ENCODE results near the gene TCF7. TPM values are rescaled to one million over a fixed set of nuclear protein-coding genes. Genes with fewer than 3 reads are reported as not detected.
A peak's percentile ranks its signal among the peaks of the same experiment; 100 is the strongest.

Gene TCF7
- total RNA-seq, 6 experiments from 2014 or later = 0.99 to 3.9 (median 3.2) TPM

- no peak for DNase-seq
- no peak for TF ChIP-seq CTCF (IDR thresholded peaks at IDR 0.05)
- Mint-ChIP-seq H3K36me3 (ENCODE audit: low read depth) (no peaks in the 10 kb centered on the region), H3K27ac (no peak overlapping the region), H3K9me3 (no peaks in the 10 kb centered on the region), H3K4me3 (peak overlapping the region; percentile 30; the same call in 1 of the 2 replicates), H3K27me3 (ENCODE audit: insufficient read depth) (peaks cover 15% of the 10 kb centered on the region), H3K4me1 (ENCODE audit: low read depth) (peaks cover 8% of the 10 kb centered on the region)
Measured at GRCh38 chr5:134115806-134116175, 1.3 kb downstream of the TCF7 start.

- peaks cover 15% of the 10 kb centered on the region for H3K27me3 Mint-ChIP-seq (ENCODE audit: insufficient read depth)
- no peak overlapping the region for H3K4me3 Mint-ChIP-seq
Measured at GRCh38 chr5:134116286-134116685, 1.8 kb downstream of the TCF7 start.

GRCh38 chr5:134116789-134117761, 2.6 kb downstream of the TCF7 start:
- no peak overlapping the region for H3K4me3 Mint-ChIP-seq
- peaks cover 5% of the 10 kb centered on the region for H3K4me1 Mint-ChIP-seq (ENCODE audit: low read depth)
- H3K36me3 Mint-ChIP-seq (ENCODE audit: low read depth) = no peaks in the 10 kb centered on the region
- H3K27me3 Mint-ChIP-seq (ENCODE audit: insufficient read depth) = peaks cover 20% of the 10 kb centered on the region
- no peak overlapping the region for H3K27ac Mint-ChIP-seq
- TF ChIP-seq CTCF (IDR thresholded peaks at IDR 0.05) = no peak
- H3K9me3 Mint-ChIP-seq = no peaks in the 10 kb centered on the region
- no peak for DNase-seq

More at GRCh38 chr5:134116286-134116685, 1.8 kb downstream of the TCF7 start:
- no peak for DNase-seq
- no peak for TF ChIP-seq CTCF (IDR thresholded peaks at IDR 0.05)
- H3K27ac Mint-ChIP-seq = no peak overlapping the region
- H3K36me3 Mint-ChIP-seq (ENCODE audit: low read depth) = no peaks in the 10 kb centered on the region
- H3K9me3 Mint-ChIP-seq = no peaks in the 10 kb centered on the region
- H3K4me1 Mint-ChIP-seq (ENCODE audit: low read depth) = peaks cover 8% of the 10 kb centered on the region

- DNase-seq = no peak
- H3K27ac Mint-ChIP-seq = no peak overlapping the region
- H3K4me1 Mint-ChIP-seq (ENCODE audit: low read depth) = peaks cover 3% of the 10 kb centered on the region
- H3K4me3 Mint-ChIP-seq = no peak overlapping the region
- TF ChIP-seq CTCF (IDR thresholded peaks at IDR 0.05) = no peak
- no peaks in the 10 kb centered on the region for H3K9me3 Mint-ChIP-seq
- H3K36me3 Mint-ChIP-seq (ENCODE audit: low read depth) = no peaks in the 10 kb centered on the region
- H3K27me3 Mint-ChIP-seq (ENCODE audit: insufficient read depth) = peaks cover 13% of the 10 kb centered on the region
Measured at GRCh38 chr5:134118212-134118835, 3.8 kb downstream of the TCF7 start.

- H3K27ac Mint-ChIP-seq = no peak overlapping the region
- H3K36me3 Mint-ChIP-seq (ENCODE audit: low read depth) = no peaks in the 10 kb centered on the region
- no peaks in the 10 kb centered on the region for H3K9me3 Mint-ChIP-seq
- H3K4me1 Mint-ChIP-seq (ENCODE audit: low read depth) = peaks cover 17% of the 10 kb centered on the region
- H3K4me3 Mint-ChIP-seq = no peak overlapping the region
- no peak for DNase-seq
- peaks cover 7% of the 10 kb centered on the region; the same call in 1 of the 2 replicates for H3K27me3 Mint-ChIP-seq (ENCODE audit: insufficient read depth)
- no peak for TF ChIP-seq CTCF (IDR thresholded peaks at IDR 0.05)
Measured at GRCh38 chr5:134119720-134120119, 5.2 kb downstream of the TCF7 start.

Data from HFFc6 (cell line).